ENCODE measurements around the gene DUS2. TPM values are rescaled to one million over a fixed set of nuclear protein-coding genes. Genes with fewer than 3 reads are reported as not detected.

DUS2 gene
- total and polyA plus RNA-seq, 8 donors = 13.9 to 22.4 (median 16.6) TPM

GRCh38 chr16:67977469-67978227 lies 45.4 kb upstream of the DUS2 start:
- TF ChIP-seq CTCF (IDR thresholded peaks at IDR 0.05) = no peak
- Histone ChIP-seq H3K9me3 (no peaks in the 10 kb centered on the region), H3K27ac (no peak overlapping the region), H3K4me3 (no peak overlapping the region), H3K4me1 (no peaks in the 10 kb centered on the region), H3K36me3 (no peaks in the 10 kb centered on the region), H3K27me3 (peaks cover 0 to 10% of the 10 kb centered on the region in 2 donors)
- intact Hi-C loops (cut with DNase I) = no loop called here
- ATAC-seq (no peak), DNase-seq (no peak)

GRCh38 chr16:67979955-67980678 lies 43.0 kb upstream of the DUS2 start, which contains the start of gene DPEP3:
DPEP3 (minus strand) TSS chr16:67980499; CDS start chr16:67980380, 119 bp downstream.
- H3K36me3 ChIP-seq = no peaks in the 10 kb centered on the region
- H3K4me1 ChIP-seq = peaks cover 4 to 22% of the 10 kb centered on the region in 2 donors
- H3K9me3 ChIP-seq = no peaks in the 10 kb centered on the region
- intact Hi-C loops (cut with DNase I) = loop anchor here in 1 of 2 donors (10.0 kb wide), 1 partner anchor 65 kb away; no protein-coding TSS in a partner anchor
- DNase-seq (no peak), ATAC-seq (no peak)
- peaks cover 0 to 10% of the 10 kb centered on the region in 2 donors for H3K27me3 ChIP-seq
- H3K27ac ChIP-seq = no peak within 1 kb of the TSS
- H3K4me3 ChIP-seq = no peak within 1 kb of the TSS
- no peak for TF ChIP-seq CTCF (IDR thresholded peaks at IDR 0.05)

- ATAC-seq = no peak
- H3K36me3 ChIP-seq = no peaks in the 10 kb centered on the region
- intact Hi-C loops (cut with DNase I) = loop anchor here in 1 of 2 donors (10.0 kb wide), 1 partner anchor 63 kb away; no protein-coding TSS in a partner anchor
- no peak for DNase-seq
- H3K27me3 ChIP-seq = peaks cover 0 to 10% of the 10 kb centered on the region in 2 donors
- H3K4me1 ChIP-seq = peaks cover 4 to 33% of the 10 kb centered on the region in 2 donors
- no peak overlapping the region for H3K27ac ChIP-seq
- no peak for TF ChIP-seq CTCF (IDR thresholded peaks at IDR 0.05)
- H3K4me3 ChIP-seq = no peak overlapping the region
- H3K9me3 ChIP-seq = no peaks in the 10 kb centered on the region
Observed at GRCh38 chr16:67982011-67982696, 40.9 kb upstream of the DUS2 start.

- intact Hi-C loops (cut with DNase I) = loop anchor here in 1 of 2 donors (10.0 kb wide), 1 partner anchor 58 kb away; no protein-coding TSS in a partner anchor
- H3K27ac ChIP-seq = peak overlapping the region in 1 of 2 donors; percentile 42
- ATAC-seq (no peak), DNase-seq (no peak)
- TF ChIP-seq CTCF (IDR thresholded peaks at IDR 0.05) = no peak
- H3K36me3 ChIP-seq = peaks cover 0 to 4% of the 10 kb centered on the region in 2 donors
- no peaks in the 10 kb centered on the region for H3K27me3 ChIP-seq
- no peak overlapping the region for H3K4me3 ChIP-seq
- H3K4me1 ChIP-seq = peaks cover 4 to 39% of the 10 kb centered on the region in 2 donors
- no peaks in the 10 kb centered on the region for H3K9me3 ChIP-seq
Observed at GRCh38 chr16:67986949-67987348, 36.1 kb upstream of the DUS2 start.
